Transverse colon (tissue), 3 donors: Measurements from ENCODE around the gene PACSIN2.

ENCODE experiments used
- EP300 ChIP-seq: sonication (generic); formaldehyde crosslinking; IDR thresholded peaks from one replicate; pipeline ENCODE4 v1.6.1; 2017; ENCODE audit warnings: antibody characterized with exemption, low read depth
- POLR2A ChIP-seq: fragments of 450-650 bp; IDR thresholded peaks from one replicate; pipeline ENCODE4 v1.6.1; 2016; ENCODE audit warnings: antibody characterized with exemption, mild to moderate bottlenecking, moderate library complexity
- TF ChIP-seq, protein P1 (sequence below), 5 experiments: fragments of 200-600 bp in 3 of 5; fragments of 450-650 bp in 2 of 5; sonication (generic) in 3 of 5; IDR thresholded peaks; 1 replicate in 2 of 5; 2 replicates in 3 of 5; pipeline ENCODE4 v1.5.1; 2016 to 2017; ENCODE audit warnings: antibody characterized with exemption in 5 of 5, inconsistent platforms in 3 of 5, mild to moderate bottlenecking in 2 of 5, moderate library complexity in 1 of 5

DNA sequence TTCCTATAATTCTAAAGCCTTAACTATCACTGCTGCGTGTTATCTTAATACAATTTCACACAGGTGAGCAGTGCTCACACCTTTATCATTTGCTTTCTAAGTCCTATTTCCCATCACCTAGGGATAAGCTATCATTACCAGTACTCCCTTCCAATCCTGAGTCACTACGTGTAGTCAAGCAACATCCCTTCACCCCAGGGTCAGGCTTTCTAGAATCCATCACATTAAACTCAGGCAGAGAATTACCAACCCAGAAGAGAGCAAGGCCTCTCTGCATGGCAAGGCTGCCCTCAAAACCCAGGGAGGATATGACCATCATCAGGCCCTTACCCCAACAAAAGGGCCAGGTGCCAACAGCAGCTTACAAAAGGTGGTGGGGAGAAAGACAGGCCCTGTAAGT is 9.8 kb downstream of the PACSIN2 start:
- TF ChIP-seq, protein P1, sequence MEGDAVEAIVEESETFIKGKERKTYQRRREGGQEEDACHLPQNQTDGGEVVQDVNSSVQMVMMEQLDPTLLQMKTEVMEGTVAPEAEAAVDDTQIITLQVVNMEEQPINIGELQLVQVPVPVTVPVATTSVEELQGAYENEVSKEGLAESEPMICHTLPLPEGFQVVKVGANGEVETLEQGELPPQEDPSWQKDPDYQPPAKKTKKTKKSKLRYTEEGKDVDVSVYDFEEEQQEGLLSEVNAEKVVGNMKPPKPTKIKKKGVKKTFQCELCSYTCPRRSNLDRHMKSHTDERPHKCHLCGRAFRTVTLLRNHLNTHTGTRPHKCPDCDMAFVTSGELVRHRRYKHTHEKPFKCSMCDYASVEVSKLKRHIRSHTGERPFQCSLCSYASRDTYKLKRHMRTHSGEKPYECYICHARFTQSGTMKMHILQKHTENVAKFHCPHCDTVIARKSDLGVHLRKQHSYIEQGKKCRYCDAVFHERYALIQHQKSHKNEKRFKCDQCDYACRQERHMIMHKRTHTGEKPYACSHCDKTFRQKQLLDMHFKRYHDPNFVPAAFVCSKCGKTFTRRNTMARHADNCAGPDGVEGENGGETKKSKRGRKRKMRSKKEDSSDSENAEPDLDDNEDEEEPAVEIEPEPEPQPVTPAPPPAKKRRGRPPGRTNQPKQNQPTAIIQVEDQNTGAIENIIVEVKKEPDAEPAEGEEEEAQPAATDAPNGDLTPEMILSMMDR (IDR thresholded peaks at IDR 0.05) = no peak
- no peak for TF ChIP-seq EP300
- no peak for TF ChIP-seq POLR2A
